HTERT RPE-1 (cell line): Measurements from ENCODE around the gene PAQR5.
"Not testable (repeated sequence)": the region's sequence is repeated elsewhere in the genome, so short reads cannot be mapped to it uniquely, and the experiment has no call there.

Experiments
- in situ Hi-C: fragments of 300-500 bp; cut with MboI; formaldehyde crosslinking; loops from 4 replicates; pipeline ENCODE4 v1.14.3; 2020; ENCODE audit warnings: low sequenced_read_pairs

PAQR5 gene

DNA sequence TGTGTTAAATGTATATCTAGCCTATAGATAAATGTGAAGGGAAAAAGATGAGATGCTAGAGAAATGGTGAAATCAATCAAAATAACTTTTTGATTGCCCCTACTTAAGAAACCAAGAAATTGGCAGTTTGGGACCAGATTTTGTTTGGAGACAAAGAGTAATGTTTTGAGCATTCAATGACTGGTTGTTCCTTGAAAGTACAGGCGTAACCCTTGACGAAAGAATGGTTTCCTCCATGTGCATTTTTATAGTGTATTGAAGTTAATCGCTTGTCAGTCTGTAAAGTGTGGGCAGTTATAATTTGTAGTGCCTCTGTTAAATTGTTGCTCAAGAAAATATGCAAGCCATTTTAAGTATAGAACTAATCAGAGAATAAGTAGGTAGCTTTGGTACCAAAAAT lies 116.7 kb downstream of the PAQR5 start:
- in situ Hi-C loops: no loop called here

DNA sequence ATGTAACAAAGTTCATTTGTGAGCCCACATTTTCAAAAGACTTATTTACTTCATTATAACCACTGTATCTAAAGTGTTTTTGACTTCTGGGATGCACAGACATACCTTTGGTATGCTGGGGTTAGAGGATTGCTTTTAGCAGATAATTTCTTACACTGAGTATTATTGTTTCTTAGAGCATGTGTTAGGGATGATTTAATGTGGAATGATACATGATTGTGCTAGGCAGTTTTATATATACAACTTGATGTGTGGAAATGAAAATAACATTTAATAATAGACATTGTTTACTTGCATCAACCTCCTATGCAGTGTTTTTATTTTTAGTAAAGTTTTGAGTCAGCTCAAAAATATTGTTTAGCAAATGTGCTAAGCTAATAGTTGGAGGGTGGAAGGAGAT lies 118.9 kb downstream of the PAQR5 start:
- in situ Hi-C loops: no loop called here

DNA sequence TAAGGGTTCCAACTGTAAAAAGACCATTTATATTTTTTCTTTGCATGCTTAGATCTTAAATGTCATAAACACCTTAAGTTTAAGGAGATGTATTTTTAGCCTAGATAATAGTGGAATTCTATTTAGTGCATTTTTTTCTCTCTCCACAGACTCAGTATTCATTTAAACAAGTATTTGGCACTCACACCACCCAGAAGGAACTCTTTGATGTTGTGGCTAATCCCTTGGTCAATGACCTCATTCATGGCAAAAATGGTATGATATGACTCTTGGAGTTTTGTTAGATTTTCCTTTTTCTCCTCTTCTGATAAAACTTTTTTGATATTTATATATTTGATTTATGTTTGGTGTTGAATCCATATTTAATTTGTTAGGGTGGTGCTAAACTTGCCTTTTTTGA lies 122.8 kb downstream of the PAQR5 start:
- in situ Hi-C loops: no loop called here

DNA sequence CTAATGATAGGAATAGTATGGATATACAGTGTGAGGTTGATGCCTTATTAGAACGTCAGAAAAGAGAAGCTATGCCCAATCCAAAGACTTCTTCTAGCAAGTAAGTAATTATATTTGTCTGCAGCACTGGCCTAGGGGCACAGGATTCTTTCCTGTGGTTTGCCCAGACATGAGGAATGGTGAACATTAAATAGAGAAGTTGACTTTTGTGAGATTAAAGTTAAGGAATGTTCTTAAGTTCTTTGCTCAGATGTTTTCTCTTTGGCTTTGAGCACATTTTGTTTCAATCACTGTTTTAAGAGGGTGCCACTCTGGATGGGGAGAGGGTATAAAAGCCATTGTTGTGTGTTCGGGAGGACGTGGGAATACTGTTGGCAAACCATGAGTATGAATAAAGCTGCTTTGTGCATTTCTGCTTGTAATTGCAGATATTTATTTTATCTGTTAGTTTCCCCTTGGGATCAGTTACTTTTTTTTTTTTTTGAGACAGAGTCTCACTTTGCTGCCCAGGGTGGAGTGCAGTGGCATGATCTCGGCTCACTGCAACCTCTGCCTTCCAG lies 123.7 kb downstream of the PAQR5 start:
- in situ Hi-C loops: no loop called here

DNA sequence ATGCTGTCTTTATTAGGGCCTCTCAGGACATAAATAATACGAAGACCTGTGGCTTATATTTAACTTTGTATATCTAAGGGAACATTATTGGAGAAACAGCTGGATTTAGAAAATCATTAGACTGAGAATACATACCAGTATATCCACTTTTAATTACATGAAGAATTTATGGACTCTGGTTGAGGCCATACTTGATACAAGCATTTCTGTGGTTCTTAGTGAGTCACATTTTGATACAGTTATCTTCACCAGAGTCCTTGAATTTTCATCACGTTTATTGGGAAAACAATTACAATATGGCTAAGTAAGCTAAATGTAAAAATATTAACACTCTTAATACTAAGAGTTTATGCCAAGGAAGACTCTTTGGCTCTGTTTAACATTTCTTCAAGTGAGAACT lies 125.3 kb downstream of the PAQR5 start:
- in situ Hi-C loops: no loop called here

DNA sequence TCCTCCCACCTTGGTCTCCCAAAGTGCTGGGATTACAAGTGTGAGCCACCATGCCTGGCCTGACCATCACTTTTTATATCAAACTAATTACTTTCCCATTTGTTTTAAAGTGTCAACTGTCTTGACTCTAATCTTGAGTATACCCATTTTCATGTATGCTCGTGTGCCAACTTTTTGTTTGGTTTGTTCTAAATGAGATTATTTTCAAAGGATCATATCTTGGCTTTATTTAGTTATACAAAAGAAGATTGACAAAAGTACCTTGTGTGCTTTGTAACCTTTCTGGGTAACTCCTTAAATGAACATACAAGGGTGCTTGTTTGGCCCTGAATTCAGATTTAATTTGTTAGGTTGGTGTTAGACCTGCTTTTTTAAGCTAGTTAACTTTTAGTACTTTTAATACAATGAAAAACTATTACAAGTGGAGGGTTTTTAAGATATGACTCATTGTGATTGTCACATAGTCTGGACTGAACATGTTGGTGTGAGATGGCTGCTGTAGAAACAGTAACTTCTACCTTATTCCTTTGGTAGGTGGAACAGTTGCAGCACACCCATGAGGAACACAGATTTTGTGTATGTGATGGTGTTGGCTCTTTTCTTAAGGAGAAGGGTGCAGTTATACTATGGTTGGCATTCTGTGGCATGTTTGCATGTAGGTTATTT lies 126.2 kb downstream of the PAQR5 start:
- in situ Hi-C loops: no loop called here

DNA sequence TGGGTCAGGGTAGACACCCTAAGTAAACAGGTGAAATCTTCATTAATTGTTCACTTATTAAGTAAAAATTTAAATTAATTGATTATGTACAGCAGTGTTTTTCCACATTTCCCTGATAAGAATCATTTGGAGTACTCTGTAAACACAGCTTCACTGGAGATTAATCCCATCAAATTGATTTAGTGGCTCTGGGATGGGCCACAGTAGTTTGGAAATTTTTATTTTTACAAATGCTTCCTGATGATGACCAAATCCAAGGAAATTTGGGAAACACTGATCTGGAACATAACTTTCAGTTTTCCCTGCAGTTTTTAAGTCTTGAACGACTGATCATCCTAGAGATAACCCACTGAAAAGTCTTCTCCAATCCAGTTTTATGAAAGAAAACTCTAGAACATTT lies 135.1 kb downstream of the PAQR5 start:
- in situ Hi-C loops: no loop called here

DNA sequence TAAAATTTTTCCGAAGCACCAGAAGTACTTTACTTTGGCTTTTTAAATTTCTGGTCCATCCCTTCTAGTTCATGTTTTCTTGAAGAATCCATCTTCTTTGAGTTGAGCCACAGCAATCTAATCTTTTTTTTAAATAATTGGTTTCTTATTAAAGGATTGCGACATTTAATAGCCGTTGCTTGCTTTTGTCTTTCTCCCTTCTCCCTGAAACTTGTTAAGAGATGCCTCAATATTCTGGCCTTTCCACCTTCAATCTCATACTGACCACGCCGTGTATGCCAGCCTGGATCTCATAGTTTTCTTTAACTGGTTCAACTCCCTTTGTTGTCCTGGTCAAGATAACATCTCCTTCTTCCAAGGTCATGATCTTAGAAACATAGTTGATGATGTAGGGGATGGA lies 135.5 kb downstream of the PAQR5 start:
- in situ Hi-C loops: no loop called here

DNA sequence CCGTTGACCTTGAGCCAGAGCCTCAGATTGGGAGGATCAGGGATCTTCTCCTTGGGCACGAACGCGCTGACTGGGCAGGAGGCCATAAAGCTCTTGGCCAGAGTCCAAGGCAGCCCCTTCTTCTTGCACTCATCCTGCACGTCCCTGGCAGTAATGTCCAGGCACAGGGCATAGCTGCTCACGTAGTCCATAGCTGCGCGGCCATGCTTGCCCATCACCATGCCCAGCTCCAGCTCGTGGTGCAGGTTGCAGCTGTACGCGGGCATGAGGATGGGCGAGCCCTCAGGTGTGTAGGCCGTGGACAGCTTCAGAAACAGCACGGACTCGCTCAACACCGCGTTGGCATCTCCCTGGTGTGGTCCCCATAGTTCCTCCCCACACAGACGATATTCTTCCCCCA lies 136.0 kb downstream of the PAQR5 start:
- in situ Hi-C loops: no loop called here

DNA sequence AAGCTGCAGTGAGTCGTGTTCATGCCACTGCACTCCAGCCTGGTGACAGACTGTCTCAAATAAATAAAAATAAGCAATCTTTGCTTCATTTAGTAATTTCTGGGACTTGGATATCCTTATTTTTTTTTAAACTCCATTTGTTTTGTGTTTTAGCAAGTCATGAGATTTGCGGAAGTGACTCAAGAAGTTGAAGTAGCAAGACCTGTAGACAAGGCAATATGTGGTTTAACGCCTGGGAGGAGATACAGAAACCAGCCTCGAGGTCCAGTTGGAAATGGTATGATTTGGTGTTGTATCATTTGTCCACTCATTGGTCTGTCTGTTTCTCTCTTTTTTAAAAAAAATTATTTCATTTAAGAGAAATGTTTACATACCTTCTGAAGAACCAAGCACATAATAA lies 137.3 kb downstream of the PAQR5 start:
- in situ Hi-C loops: no loop called here

DNA sequence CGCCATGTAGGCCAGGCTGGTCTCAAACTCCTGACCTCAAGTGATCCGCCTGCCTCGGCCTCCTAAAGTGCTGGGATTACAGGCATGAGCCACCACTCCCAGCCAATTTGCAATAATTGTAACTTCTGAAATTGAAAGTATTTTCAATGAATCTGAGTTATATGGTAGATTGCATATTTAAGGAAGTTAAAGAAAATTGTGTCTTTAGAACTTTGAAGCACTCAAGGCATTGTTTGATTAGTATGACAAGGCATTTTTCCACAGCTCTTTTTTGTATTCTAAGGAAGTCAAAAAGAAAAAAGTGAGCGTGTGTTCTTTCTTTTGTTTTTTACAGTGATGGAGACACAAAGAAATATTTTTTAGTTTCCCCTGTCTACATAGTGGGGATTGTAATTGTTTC lies 138.2 kb downstream of the PAQR5 start:
- in situ Hi-C loops: no loop called here

DNA sequence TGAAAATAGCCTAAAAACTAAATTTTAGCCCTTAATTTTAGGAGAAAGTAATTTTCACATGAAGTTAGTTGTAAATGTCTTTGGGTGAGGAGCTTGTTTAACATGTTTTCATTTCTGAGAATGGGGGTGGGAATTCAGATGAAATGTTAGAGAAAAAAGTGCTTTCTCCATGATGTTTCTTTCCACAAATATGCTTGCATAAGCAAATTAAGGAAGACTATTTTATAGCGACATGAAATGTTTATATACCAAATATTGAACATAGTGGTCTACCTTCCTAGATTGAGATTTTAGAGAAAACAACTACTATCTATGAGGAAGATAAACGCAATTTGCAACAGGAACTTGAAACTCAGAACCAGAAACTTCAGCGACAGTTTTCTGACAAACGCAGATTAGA lies 140.9 kb downstream of the PAQR5 start:
- in situ Hi-C loops: no loop called here

DNA sequence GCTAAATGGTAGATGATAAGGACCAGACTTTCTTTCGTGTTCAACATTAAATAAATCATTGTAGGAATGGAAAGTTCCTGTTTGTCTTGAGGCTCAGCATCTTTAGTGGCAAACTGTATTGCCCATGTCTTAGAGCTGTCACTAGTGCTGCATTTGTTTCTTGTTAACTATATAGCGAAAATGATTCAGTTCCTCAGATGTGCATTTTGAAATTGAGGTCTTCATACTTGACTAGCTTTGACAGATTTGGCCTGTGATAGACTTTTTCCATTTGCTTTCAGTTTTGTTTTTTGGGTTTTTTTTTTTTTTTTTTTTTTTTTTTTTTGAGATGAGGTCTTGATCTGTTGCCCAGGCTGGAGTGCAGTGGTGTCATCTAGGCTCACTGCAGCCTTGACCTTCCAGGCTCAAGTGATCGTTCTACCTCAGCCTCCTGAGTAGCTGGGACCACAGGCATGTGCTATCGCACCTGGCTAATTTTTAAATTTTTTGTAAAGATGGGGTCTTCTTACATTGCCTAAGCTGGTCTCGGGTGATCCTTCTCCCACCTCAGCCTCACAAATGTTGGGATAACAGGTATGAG lies 144.4 kb downstream of the PAQR5 start:
- in situ Hi-C loops: no loop called here

DNA sequence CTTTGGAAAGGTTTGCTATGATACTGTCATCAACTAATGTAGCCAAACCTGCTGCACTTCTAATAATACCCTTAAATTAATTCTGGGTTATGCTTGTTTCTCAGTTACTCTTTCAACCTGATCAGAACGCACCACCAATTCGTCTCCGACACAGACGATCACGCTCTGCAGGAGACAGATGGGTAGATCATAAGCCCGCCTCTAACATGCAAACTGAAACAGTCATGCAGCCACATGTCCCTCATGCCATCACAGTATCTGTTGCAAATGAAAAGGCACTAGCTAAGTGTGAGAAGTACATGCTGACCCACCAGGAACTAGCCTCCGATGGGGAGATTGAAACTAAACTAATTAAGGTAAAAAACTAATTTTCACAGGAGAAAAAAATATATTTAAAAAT lies 146.0 kb downstream of the PAQR5 start:
- in situ Hi-C loops: no loop called here

DNA sequence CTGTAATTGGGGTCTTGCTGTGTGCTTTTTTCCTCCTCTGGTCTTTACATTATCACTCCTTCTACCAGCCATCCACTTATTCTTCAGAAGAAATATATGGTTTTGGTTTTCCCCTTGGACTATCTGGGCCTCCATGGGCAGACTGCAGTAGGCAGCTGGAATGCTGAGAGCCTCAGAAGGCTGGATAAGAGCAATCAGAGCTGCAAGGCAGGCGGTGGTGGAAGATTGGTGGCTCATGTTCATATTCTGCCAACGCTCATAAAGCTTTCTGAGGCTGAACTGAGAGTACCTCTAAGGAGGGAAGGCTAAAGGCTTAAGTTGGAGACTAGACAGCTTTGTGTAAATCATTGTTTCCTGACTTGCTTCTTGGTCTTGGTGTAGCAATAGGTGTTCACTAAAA lies 148.2 kb downstream of the PAQR5 start:
- in situ Hi-C loops: no loop called here

DNA sequence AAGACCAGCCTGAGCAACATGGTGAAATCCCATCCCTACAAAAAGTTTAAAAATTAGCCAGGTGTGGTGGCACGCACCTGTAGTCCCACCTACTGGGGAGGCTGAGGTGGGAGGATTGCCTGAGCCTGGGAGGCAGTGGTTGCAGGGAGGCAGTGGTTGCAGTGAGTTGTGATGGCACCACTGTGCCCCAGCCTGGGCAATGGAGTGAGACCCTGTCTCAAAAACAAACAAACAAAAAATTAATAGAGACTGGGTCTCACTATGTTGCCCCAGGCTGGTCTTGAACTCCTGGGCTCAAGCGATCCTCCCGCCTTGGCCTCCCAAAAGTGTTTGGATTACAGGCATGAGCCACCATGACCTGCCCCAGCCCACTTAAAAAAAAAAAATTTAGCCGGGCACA lies 151.5 kb downstream of the PAQR5 start:
- in situ Hi-C loops: not testable (repeated sequence)

DNA sequence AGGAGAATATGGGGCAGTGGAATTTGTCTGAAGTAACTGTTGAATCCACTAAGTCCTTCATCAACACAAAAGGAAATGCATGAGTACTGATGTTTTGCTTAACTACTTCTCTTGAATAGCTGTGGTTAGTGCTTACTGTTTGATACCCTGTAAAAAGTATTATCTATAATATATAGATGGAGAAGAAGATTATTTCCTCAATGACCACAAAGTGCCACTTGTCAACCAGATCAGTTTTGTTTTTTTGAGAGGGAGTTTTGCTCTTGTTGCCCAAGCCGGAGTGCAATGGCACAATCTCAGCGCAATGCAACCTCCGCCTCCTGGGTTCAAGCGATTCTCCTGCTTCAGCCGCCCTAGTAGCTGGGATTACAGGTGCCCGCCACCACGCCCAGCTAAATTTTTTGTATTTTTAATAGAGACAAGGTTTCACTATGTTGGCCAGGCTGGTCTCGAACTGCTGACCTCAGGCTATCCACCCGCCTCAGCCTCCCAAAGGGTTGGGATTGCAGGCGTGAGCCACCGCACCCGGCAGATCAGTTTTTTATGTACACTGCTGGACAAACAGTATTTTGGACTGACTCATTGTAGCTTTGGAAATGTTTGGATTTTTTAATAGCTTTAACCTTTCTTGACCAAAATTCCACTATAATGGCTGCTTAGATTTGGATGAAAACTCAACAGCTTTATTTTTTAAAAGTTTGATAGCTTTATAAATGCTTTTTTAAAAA lies 152.4 kb downstream of the PAQR5 start:
- in situ Hi-C loops: no loop called here

DNA sequence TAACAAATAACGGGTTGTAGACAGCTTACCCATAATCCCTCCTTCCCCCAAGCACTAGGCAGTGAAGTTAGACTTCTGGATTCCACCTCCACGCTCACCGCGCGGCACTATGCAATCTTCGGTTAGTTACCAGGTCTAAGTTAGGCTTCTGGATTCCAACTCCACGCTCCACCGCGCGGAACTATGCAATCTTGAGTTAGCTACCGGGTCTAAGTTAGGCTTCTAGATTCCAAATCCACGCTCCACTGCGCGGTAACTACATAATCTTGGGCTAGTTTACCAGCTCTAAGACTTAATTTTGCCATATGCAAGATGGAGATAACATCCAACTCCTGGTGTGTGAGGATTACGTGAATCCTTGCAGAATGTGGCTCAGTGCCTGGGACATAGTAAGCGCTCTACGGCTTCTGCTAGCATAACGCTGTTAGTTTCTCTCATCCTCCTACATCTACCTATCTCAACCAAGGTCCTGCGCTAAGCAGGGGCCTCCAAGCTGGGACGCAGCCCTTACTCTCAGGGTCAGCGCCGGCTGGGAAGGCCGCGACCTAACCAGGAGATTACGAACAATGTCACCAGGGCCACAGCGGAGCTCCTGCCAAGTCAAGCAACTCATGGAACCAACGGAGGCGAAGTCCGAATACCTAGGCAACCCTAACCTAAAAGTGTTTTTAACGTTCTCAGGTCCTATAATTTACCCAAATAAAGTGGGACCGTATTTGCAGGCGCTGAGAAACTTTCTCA lies 153.4 kb downstream of the PAQR5 start:
- in situ Hi-C loops: no loop called here

DNA sequence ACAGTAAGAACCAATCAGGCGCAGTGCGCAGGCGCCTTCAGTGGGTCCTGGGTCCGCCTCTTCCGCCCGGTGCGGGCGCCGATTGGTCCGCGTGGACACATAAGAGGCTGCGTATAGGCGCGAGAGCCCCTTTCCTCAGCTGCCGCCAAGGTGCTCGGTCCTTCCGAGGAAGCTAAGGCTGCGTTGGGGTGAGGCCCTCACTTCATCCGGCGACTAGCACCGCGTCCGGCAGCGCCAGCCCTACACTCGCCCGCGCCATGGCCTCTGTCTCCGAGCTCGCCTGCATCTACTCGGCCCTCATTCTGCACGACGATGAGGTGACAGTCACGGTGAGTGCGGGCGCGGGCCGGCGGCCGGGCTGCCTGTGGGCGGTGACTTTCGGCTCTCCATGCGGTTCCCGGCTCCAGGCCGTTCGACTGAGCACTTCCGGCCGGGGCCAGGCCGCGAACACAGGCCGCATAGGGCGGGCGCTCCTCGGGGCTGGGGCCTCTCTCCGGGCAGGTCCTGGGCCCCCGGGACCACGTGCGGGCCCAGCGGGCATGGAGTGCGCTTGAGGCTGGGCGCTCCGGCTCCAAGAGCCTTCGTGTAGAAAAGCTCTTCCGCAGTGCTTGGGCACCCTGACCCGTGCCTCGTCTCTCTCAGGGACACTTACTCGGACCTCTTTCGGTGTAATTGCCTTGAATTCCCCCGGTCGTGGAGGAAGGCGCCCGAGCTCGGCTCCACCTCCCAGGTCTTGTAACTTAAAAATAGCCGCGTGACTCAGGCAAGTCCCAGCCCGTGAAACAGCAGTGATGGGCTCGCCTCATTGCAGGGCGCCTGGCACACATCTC lies 154.2 kb downstream of the PAQR5 start, which contains the start of gene RPLP1:
RPLP1 (plus strand) TSS at position 127 of the 830 bp plus-strand sequence; CDS start at position 258, 131 bp downstream.
- in situ Hi-C loops: no loop called here

DNA sequence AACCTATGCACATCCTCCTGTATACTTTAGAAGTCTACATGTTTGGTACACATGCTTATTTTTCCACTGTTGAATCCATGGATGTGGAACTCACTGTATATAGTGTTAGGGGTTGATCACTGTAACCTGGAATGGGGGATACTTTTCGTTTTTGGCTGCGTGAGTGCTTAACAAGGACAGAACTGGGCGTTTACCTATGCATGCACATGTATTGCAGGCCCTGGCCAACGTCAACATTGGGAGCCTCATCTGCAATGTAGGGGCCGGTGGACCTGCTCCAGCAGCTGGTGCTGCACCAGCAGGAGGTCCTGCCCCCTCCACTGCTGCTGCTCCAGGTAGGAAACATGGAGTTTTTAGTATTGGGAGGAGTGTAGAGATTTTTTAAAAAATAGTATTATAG lies 156.2 kb downstream of the PAQR5 start:
- in situ Hi-C loops: no loop called here
